NCI-H446 (cell line): ENCODE results near the gene ASAP2.

Experiments
- DNase-seq, 2 experiments: peaks; one replicate each; lab custom pipeline; 2025; lab: John Stamatoyannopoulos, UW

The ASAP2 gene

DNA sequence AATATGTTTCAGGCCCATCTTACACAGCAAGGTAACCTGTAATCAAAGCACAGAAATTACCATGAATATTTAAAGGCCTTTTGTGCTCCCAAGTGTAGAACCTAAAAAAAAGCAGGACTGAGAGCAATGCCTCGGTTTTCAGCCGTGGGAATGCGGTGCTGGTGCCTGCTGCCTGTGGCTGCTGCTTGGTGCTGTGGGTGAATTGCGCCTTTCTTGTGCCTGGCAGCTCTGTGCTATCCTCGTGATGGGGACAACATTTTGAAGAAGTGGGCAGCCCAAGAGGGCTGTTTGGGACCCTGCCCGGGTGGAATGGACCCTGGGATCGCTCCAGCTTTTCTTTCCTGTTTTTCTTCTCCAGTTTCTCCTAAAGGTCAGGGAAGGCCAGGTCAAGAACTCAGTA is 91.2 kb downstream of the ASAP2 start:
- no peak for DNase-seq

GRCh38 chr2:9298583-9298982 is 92.0 kb downstream of the ASAP2 start:
- DNase-seq = no peak

DNA sequence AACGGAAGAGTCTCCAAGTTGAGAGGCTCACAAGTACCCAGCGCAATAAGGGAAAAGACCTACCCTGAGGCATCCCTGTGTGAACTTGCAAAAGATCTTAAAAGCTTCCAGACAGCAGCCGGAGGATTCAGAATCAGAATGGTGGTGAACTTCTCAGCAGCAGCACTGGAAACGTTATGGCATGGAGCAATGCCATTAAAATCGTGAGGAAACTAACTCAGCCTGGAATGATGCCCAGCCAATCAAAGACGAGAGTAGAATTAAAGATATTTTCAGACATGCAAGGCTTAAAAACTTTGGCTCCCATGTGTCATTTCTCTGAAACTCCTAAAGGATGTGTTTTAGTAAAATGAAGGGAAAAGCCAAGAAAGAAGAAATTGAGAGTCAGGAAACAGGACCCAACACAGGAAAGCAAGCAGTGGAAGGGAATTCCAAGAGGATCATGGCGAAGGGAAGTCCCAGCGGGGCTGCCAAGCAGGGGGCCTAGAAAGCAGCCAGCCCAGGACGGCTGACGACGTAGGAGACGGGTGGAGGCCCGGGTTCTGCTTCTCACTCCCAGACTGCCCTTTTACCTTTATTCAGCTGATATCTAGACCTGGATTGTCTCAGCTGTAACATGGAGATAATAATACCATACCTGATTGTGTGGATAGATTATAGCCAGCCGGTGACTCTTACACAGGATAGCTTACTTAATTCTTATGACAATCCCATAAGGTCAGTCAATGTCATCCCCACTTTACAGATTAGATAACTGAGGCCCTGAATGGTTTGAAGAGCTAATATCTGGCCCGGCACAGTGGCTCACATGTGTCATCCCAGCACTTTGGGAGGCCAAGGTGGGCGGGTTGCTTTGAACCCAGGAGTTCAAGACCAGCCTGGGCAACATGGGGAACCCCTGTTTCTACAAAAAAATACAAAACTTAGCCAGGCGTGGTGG is 92.8 kb downstream of the ASAP2 start:
- DNase-seq = no peak

DNA sequence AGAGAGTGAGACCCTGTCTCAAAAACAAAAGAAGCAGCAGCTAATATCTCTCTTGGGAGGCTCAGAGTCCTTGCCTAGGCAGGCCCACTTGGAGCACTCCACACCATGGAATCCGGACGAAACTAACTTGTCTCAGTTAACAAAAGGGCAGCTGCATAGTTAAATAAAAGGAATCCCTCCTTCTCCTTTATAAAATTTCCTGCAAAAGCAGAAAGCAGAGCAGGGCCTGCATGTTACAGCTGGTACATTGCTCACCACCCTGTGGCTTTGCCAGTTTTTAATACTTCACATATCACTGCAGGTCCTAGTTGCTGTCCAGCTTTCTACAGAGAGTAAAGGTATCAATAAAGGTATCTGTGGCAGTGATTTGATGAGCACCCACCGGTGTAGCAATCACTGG is 93.6 kb downstream of the ASAP2 start:
- DNase-seq = no peak

DNA sequence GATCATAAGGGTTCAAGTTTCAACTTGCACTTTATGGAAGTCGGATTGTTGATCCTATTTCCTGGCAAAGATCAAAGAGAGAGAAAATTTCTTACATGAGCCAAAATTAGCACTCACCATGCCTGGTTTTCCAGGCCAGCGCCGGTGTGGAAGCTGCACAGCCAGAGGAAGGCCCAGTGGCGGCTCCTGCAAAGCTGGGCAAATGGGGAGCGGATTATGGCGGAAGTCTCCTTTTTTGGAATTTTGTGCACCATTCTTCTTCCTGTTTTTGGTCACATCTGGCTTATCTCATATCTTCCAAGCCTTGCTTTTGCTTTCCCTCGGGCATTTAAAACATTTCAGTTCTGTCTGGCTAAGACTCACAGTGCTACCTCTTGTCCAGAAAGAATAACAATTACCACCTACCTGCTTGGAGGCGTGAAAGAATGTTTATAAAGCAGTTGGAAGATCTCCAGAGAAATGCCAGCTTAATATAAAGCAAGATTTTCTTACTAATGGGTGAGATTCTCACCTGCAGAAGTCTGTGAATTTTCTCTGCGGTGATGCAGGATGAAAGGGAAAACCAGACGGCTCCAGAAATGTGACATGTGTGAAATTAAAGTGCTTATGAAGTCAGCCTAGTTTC is 94.3 kb downstream of the ASAP2 start:
- no peak for DNase-seq

DNA sequence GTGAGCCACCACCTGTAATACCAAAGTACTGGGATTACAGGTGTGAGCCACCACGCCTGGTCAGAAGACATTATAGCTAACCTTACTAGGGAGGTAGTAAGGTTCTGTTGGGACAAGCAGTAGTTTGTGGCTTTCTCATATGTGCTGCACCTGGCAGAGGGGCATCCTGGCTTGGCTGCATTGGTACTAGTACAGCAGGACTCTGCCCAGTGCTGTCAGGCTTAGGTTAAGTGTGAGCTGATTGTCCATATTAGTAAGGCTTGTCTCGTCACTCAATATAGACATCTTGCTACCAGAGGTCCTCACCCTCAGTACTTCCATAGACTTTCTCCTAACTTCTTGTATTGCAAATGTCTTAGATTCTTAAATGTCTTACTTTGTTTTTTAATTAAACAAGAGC is 96.1 kb downstream of the ASAP2 start:
- DNase-seq = no peak

DNA sequence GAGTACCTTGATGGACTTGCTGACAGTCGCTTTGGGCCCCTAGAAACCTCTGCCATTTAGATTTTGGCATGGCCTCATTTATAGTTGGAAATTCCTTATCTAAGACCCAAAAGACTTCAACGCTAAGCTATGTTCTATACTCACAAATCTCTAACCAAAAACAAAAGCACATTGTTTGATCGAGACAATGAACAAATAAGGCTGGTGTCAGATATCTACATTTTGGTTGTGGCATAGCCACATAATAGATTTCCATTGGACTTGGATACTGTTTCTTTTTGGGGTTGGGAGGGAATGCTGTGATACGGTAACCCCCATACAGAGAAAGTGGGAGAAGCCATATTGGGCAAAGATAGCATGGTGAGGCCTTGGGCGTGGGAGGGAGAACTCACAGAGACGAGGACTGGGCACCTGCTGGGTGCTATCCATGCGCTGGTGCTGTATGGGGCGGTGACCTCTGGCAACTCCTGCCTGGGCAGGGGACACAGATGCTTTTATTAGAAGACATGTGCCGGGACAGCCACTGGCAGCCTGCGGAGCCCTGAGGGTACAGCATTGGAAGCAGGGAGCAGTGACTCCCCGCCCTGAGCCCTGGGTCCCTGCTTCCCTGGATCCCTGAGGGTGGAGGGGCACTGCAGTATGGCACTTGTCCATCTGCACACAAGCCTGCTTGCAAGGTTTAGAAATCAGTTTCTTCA is 97.1 kb downstream of the ASAP2 start:
- DNase-seq = no peak

GRCh38 chr2:9306911-9307310 is 100.3 kb downstream of the ASAP2 start:
- DNase-seq = no peak

- peak; percentile 4 to 64 for DNase-seq
Observed at GRCh38 chr2:9307535-9307934, 100.9 kb downstream of the ASAP2 start.

DNA sequence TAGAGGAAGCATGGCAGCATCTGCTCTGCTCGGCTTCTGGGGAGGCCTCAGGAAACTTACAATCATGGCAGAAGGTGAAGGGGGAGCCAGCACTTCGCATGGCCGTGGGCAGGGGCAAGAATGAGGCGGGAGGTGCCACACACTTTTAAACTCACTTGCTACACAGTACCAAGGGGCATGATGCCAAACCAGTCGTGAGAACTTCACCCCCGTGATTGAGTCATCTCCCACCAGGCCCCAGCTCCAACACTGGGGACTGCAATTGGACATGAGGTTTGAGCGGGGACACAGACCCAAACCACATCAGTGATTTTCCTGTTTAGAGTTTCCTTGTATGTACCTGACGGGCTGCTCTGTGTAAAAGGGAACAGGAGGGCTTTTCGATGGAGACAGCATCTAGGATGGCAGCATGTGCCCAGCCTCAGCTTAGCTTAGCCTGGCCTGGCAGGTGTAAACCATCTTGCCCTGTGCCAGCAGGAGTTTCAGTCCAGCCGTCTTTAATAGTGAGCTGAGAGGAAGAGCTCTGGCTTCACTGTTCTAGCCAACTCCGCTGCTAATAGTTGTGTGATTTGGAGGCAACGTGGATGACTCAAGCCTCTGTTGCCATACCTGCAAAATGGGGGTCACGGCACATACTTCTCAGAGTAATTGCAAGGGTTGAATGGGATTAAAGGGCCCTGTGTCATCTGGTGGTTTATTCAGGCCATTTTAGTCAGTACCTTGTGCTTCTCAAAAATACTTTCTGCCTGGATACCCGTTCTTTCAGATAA is 101.8 kb downstream of the ASAP2 start:
- no peak for DNase-seq

GRCh38 chr2:9309147-9309546 is 102.5 kb downstream of the ASAP2 start:
- no peak for DNase-seq

DNA sequence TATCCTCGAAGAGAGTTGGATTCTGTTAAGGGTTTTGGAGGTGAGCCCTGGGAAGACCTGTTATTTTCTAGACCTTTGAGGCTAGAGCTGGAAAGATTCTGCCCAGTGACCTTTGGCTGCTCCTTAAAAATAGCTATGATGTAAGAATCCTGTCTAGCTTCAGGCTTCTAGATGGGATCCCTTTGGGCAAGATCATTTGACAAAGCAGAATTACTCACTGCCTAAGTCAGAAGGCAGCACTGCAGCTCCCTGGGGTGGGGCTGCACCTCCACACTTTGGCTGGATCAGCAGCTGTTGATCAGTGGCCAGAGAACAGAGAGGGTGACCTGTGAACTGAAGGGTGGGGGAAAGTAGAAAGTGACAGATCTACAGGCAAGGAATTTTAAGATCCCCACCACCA is 103.8 kb downstream of the ASAP2 start:
- no peak for DNase-seq

DNA sequence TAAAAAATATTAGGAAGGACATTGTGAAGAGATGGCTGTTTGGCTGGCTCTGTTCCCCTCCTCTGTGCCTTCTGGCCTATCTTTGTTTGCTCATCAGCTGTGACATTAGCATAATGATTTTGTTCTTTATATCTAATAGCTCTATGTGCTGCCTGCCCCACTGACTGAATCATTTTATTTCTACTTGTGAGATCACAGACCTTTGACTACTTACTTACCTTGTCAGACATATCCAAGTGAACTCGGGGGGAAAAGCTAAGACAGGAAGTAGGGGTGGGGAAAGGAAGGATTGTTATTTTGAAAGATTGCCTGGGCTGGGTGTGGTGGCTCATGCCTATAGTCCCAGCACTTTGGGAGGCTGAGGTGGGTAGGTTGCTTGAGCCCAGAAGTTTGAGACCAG is 104.2 kb downstream of the ASAP2 start:
- DNase-seq = no peak

- no peak for DNase-seq
Observed at GRCh38 chr2:9311488-9311887, 104.9 kb downstream of the ASAP2 start.

DNA sequence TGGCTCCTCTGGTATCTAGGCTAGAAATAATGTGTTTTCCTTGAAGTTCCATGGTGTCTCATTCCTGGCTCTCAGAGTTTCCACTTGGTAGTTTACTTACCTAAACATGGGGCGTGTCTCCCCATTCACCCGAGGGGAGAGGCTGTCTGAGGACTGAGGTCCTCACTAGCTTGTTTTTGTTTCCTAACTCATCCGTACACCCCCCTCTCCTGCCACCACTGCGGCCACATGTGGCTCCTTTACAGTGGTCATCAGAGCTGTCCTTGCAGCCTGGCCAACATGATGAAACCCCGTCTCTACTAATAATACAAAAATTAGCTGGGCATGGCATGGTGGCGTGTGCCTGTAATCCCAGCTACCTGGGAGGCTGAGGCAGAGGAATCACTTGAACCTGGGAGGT is 106.0 kb downstream of the ASAP2 start:
- no peak for DNase-seq

DNA sequence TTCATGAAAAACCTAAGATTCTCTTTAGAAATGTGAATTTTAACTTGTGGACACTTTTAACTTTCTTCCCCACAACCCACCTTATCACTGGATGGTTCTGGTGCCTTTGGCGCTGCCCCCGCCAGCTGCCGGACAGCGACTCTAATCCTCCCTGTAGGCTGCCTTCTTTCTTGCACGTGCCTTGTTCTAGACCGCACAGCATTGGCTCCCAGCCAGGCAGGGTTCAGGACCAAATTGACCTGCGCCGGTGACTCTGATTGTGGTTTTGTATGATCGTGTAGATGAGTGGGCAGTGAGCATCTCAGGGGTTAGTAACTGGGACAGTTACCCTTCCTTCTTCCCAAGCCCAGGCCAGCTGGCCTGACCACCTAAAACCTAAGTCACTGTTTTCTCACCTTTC is 106.8 kb downstream of the ASAP2 start:
- no peak for DNase-seq

- DNase-seq = no peak
Observed at GRCh38 chr2:9315280-9315847, 108.8 kb downstream of the ASAP2 start.

DNA sequence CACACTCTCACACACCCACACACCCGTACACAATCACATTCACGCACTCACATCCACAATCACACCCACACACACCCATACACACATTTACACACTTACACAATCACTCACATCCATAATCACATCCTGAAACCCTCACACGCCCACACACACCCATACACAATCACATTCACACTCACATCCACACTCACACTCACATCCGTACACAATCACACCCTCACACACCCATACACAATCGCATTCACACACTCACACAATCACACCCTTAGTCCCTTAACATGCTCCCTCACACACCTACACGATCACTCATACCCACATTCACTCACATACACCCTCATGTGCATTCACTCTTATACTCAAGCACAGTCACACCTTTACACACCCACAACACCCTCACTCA is 110.9 kb downstream of the ASAP2 start:
- no peak for DNase-seq

- DNase-seq = peak in 1 of 2 experiments; percentile 50
Observed at GRCh38 chr2:9318461-9319337, 112.1 kb downstream of the ASAP2 start.

DNA sequence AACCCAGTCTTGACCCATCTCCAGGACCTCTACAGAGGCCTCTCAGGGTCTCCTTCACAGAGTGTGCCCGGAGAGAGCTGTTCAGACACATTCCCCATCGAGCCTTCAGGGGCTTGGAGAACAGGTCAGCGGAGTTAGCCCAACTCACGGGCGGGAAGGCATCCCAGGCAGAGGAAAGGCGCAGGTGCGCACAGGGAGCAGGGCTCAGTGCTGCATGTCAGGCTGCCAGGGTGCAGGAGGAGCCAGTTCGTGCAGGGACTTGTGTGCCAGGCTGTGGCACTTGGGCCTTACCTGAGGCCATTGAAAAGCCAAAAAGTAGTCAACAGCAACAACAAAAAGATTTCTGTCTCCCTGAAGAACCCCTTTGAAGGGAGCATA is 112.7 kb downstream of the ASAP2 start:
- DNase-seq = no peak

DNA sequence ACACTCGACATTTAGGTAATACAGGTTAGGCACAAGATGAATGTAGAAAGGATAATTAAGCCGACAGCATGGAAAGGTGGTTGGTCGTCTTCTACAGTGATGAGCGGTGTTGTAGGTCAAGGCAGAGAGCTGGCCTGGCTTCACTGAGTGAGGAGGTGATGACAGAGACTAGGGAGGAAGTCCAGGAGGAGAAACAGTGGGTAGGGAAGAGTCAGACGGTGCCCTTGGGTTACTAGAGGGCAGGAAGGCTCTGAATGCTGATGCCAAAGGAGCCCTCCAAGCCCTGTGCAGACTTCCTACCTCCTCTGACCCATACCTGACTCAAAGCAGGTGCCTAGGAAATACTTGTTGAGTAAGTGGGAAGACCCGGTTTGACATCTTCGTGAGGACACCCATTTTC is 116.0 kb downstream of the ASAP2 start:
- no peak for DNase-seq
